ENCODE data around the gene PRMT7. TPM values are rescaled to one million over a fixed set of nuclear protein-coding genes. Genes with fewer than 3 reads are reported as not detected.

Gene PRMT7
- total RNA-seq, 1 donor from 2014 or later: 36.7 TPM

DNA sequence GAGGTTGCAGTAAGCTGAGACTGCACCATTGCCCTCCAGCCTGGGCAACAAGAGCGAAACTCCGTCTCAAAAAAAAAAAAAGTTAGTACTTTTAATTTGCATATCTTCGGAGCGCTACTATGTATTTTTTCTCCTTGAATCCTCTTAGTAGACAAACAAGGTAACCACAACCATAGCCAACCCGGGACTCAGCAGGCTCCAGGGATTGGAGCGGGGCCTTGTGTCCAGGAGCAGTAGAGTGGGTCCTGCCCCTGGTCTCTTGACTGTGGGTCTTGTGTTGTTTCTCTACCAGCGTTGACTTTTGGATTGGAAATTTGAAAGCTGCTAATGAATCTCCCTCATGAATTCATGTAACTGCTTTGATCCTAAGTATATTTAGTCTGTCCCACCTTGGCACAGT lies 32.3 kb downstream of the PRMT7 start:
- H3K4me1 ChIP-seq (ENCODE audit: insufficient read depth, low read length): no peaks in the 10 kb centered on the region
- Mint-ChIP-seq H3K4me3 (ENCODE audit: unreplicated experiment) (no peak overlapping the region), H3K27me3 (ENCODE audit: low read depth, unreplicated experiment) (no peaks in the 10 kb centered on the region), H3K36me3 (ENCODE audit: low read depth, unreplicated experiment) (peaks cover 23% of the 10 kb centered on the region), H3K27ac (ENCODE audit: unreplicated experiment) (no peak overlapping the region), H3K4me1 (ENCODE audit: low read depth, unreplicated experiment) (peaks cover 11% of the 10 kb centered on the region), H3K9me3 (ENCODE audit: unreplicated experiment) (no peaks in the 10 kb centered on the region)
- no peak for TF ChIP-seq EZH2 (IDR thresholded peaks at IDR 0.05; ENCODE audit: insufficient read depth, low read length)
- TF ChIP-seq CTCF (IDR thresholded peaks at IDR 0.05; ENCODE audit: insufficient read depth, low read depth, low read length): no peak
- H2AFZ ChIP-seq (ENCODE audit: low read depth, low read length): no peak overlapping the region
- H3K4me2 ChIP-seq (ENCODE audit: low read length): no peak overlapping the region
- no peaks in the 10 kb centered on the region for H3K79me2 ChIP-seq (ENCODE audit: insufficient read depth, low read length)
- peaks cover 7% of the 10 kb centered on the region for H4K20me1 ChIP-seq (ENCODE audit: insufficient read depth, low read length)
- peaks cover 3% of the 10 kb centered on the region for H3K9me3 ChIP-seq (ENCODE audit: insufficient read depth, low read depth, low read length)
- no peak overlapping the region for H3K9ac ChIP-seq (ENCODE audit: low read length)
- no peak for FAIRE-seq
- peaks cover 38% of the 10 kb centered on the region for H3K36me3 ChIP-seq (ENCODE audit: insufficient read depth, low read length)
- DNase-seq (ENCODE audit: low read depth): no peak
- H3K4me3 ChIP-seq (ENCODE audit: insufficient read depth, low read depth, low read length): no peak overlapping the region
- H3K27me3 ChIP-seq (ENCODE audit: insufficient read depth, low read length): no peaks in the 10 kb centered on the region
- no peak overlapping the region for H3K27ac ChIP-seq (ENCODE audit: low read depth, low read length)

GRCh38 chr16:68344252-68344651 lies 33.4 kb downstream of the PRMT7 start:
- no peaks in the 10 kb centered on the region for H3K27me3 ChIP-seq (ENCODE audit: insufficient read depth, low read length)
- H3K4me1 ChIP-seq (ENCODE audit: insufficient read depth, low read length): no peaks in the 10 kb centered on the region
- Mint-ChIP-seq H3K4me1 (ENCODE audit: low read depth, unreplicated experiment) (peaks cover 11% of the 10 kb centered on the region), H3K4me3 (ENCODE audit: unreplicated experiment) (no peak overlapping the region), H3K27me3 (ENCODE audit: low read depth, unreplicated experiment) (no peaks in the 10 kb centered on the region), H3K27ac (ENCODE audit: unreplicated experiment) (no peak overlapping the region), H3K36me3 (ENCODE audit: low read depth, unreplicated experiment) (peaks cover 25% of the 10 kb centered on the region), H3K9me3 (ENCODE audit: unreplicated experiment) (no peaks in the 10 kb centered on the region)
- no peak overlapping the region for H3K9ac ChIP-seq (ENCODE audit: low read length)
- H3K4me2 ChIP-seq (ENCODE audit: low read length): no peak overlapping the region
- peaks cover 42% of the 10 kb centered on the region for H3K36me3 ChIP-seq (ENCODE audit: insufficient read depth, low read length)
- TF ChIP-seq EZH2 (IDR thresholded peaks at IDR 0.05; ENCODE audit: insufficient read depth, low read length) (no peak), CTCF (IDR thresholded peaks at IDR 0.05; ENCODE audit: insufficient read depth, low read depth, low read length) (no peak)
- H2AFZ ChIP-seq (ENCODE audit: low read depth, low read length): no peak overlapping the region
- H3K27ac ChIP-seq (ENCODE audit: low read depth, low read length): no peak overlapping the region
- peaks cover 3% of the 10 kb centered on the region for H3K9me3 ChIP-seq (ENCODE audit: insufficient read depth, low read depth, low read length)
- peaks cover 7% of the 10 kb centered on the region for H4K20me1 ChIP-seq (ENCODE audit: insufficient read depth, low read length)
- no peak for DNase-seq (ENCODE audit: low read depth)
- H3K79me2 ChIP-seq (ENCODE audit: insufficient read depth, low read length): no peaks in the 10 kb centered on the region
- FAIRE-seq: no peak
- H3K4me3 ChIP-seq (ENCODE audit: insufficient read depth, low read depth, low read length): no peak overlapping the region

DNA sequence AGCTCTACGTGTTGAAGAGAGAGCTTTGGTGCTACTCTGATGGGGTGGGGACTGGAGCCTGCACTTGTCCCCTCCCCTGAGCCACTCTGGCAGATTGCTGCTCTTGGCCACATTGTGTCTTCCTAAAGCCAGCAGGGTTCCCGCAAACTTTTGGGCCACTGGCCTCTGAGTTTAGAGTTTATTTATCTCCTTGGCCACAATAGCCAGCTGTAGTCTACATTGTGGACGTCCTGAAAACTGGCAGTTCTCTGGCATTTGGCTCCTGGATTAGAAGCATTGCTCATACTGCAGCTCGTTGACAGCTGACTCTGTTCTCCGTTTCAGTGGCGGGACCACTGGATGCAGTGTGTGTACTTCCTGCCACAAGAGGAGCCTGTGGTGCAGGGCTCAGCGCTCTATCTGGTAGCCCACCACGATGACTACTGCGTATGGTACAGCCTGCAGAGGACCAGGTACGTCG lies 34.6 kb downstream of the PRMT7 start:
- H3K27me3 ChIP-seq (ENCODE audit: insufficient read depth, low read length): no peaks in the 10 kb centered on the region
- no peak overlapping the region for H3K9ac ChIP-seq (ENCODE audit: low read length)
- FAIRE-seq (no peak), DNase-seq (ENCODE audit: low read depth) (peak; percentile 33)
- no peak overlapping the region for H3K27ac ChIP-seq (ENCODE audit: low read depth, low read length)
- TF ChIP-seq EZH2 (IDR thresholded peaks at IDR 0.05; ENCODE audit: insufficient read depth, low read length): no peak
- TF ChIP-seq CTCF (IDR thresholded peaks at IDR 0.05; ENCODE audit: insufficient read depth, low read depth, low read length): no peak
- no peaks in the 10 kb centered on the region for H3K4me1 ChIP-seq (ENCODE audit: insufficient read depth, low read length)
- no peaks in the 10 kb centered on the region for H3K27me3 Mint-ChIP-seq (ENCODE audit: low read depth, unreplicated experiment)
- peaks cover 3% of the 10 kb centered on the region for H3K9me3 ChIP-seq (ENCODE audit: insufficient read depth, low read depth, low read length)
- peaks cover 38% of the 10 kb centered on the region for H3K36me3 ChIP-seq (ENCODE audit: insufficient read depth, low read length)
- H3K36me3 Mint-ChIP-seq (ENCODE audit: low read depth, unreplicated experiment): peaks cover 22% of the 10 kb centered on the region
- no peak overlapping the region for H3K4me3 Mint-ChIP-seq (ENCODE audit: unreplicated experiment)
- no peaks in the 10 kb centered on the region for H3K79me2 ChIP-seq (ENCODE audit: insufficient read depth, low read length)
- no peaks in the 10 kb centered on the region for H3K9me3 Mint-ChIP-seq (ENCODE audit: unreplicated experiment)
- peaks cover 11% of the 10 kb centered on the region for H4K20me1 ChIP-seq (ENCODE audit: insufficient read depth, low read length)
- H3K4me1 Mint-ChIP-seq (ENCODE audit: low read depth, unreplicated experiment): peaks cover 11% of the 10 kb centered on the region
- no peak overlapping the region for H2AFZ ChIP-seq (ENCODE audit: low read depth, low read length)
- H3K4me2 ChIP-seq (ENCODE audit: low read length): no peak overlapping the region
- no peak overlapping the region for H3K4me3 ChIP-seq (ENCODE audit: insufficient read depth, low read depth, low read length)
- peak overlapping the region; percentile 19 for H3K27ac Mint-ChIP-seq (ENCODE audit: unreplicated experiment)

Measured in astrocyte (in vitro differentiated cells and primary cell).